Peyer's patch (tissue), 4 donors: ENCODE results near the gene LGI1.

ENCODE experiments used
- POLR2A ChIP-seq, 2 donors: fragments of 450-650 bp; IDR thresholded peaks; one replicate each; pipeline ENCODE4 v1.5.1; 2017; ENCODE audit warnings: antibody characterized with exemption in 2 of 2, mild to moderate bottlenecking in 2 of 2, moderate library complexity in 2 of 2
- TF ChIP-seq, protein P1 (sequence below), 6 experiments: fragments of 450-650 bp in 4 of 6; fragments of 200-600 bp in 2 of 6; sonication (generic) in 1 of 6; IDR thresholded peaks; one replicate each; pipeline ENCODE4 v1.5.1; 2017 to 2019; ENCODE audit warnings: antibody characterized with exemption in 6 of 6, mild to moderate bottlenecking in 3 of 6, moderate library complexity in 1 of 6

DNA sequence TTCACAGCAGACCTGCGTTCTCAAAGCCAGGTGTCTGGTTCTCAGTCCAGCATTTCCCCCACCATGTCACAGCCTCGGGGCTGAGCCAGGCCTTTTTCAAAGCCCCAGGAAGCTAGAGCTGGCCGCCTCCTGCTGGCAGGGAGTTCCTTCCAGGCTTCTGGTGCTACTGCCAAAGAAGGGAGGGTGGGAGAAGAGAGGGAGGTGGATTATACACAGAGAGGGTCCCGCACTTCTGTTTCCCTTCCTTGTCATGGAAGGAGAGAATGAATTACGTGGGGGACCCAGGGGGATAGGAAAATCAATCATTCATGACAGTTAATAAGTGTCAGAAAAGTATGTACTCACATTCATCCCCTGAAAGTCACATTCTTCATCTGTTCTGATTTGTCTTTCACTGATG, 600 bp upstream of the LGI1 start:
- TF ChIP-seq POLR2A (IDR thresholded peaks at IDR 0.05): no peak
- TF ChIP-seq, protein P1, sequence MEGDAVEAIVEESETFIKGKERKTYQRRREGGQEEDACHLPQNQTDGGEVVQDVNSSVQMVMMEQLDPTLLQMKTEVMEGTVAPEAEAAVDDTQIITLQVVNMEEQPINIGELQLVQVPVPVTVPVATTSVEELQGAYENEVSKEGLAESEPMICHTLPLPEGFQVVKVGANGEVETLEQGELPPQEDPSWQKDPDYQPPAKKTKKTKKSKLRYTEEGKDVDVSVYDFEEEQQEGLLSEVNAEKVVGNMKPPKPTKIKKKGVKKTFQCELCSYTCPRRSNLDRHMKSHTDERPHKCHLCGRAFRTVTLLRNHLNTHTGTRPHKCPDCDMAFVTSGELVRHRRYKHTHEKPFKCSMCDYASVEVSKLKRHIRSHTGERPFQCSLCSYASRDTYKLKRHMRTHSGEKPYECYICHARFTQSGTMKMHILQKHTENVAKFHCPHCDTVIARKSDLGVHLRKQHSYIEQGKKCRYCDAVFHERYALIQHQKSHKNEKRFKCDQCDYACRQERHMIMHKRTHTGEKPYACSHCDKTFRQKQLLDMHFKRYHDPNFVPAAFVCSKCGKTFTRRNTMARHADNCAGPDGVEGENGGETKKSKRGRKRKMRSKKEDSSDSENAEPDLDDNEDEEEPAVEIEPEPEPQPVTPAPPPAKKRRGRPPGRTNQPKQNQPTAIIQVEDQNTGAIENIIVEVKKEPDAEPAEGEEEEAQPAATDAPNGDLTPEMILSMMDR (IDR thresholded peaks at IDR 0.05): no peak
